Stimulated activated naive CD4-positive, alpha-beta T cell treated with Interleukin-2 at 50 U/mL for 16 hours (primary cell): ENCODE measurements around the gene ATP11A.

Experiments used
- DNase-seq: peaks from one replicate; lab custom pipeline; 2025; lab: John Stamatoyannopoulos, UW

The ATP11A gene

GRCh38 chr13:112821340-112822055 lies 131.7 kb downstream of the ATP11A start:
- no peak for DNase-seq

- DNase-seq: no peak
Measured at GRCh38 chr13:112822851-112823250, 133.0 kb downstream of the ATP11A start.

DNA sequence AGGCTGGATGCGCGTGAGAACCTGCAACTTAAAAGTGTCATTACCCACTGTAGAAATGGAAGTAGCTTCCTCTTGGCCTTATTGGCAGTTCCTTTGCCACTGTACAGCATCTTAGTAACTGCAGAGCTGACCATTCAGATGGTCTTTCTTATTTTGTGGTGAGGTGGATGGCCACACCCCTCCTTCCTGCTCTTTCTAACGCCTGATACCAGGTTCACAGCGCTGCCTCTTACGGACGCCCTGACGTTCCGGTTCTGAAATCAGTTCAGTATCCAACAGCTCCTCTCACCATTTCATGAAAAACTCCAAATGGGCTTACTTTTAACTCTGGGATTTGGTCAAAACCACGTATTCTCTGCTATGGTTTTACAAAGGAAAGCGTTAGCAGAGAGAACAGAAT lies 134.6 kb downstream of the ATP11A start:
- DNase-seq: no peak

GRCh38 chr13:112825071-112825470 lies 135.2 kb downstream of the ATP11A start:
- no peak for DNase-seq

DNA sequence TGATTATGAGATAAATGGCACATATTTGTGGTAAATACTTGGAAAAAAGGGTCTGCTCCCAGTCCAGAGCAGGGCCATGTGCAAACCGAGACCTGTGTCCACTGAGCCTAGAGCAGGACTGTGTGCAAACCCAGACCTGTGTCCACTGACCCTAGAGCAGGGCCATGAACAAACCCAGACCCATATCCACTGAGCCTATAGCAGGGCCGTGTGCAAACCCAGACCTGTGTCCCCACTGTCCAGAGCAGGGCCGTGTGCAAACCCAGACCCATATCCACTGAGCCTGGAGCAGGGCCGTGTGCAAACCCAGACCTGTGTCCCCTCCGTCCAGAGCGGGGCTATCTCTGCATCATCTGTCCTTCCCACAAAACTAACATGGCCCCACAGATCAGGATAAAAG lies 136.0 kb downstream of the ATP11A start:
- DNase-seq: no peak

DNA sequence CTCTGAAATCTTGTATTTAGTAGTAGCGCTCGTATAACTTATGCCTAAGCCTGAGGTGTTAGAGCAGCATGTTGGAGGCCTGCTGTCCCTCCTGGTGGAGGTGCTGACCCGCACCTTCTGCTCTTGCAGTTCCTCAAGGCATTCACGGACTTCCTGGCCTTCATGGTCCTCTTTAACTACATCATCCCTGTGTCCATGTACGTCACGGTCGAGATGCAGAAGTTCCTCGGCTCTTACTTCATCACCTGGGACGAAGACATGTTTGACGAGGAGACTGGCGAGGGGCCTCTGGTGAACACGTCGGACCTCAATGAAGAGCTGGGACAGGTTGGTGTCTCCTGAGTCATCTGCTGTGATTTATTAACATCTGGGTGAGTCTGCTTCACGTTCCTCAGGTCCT lies 136.7 kb downstream of the ATP11A start:
- DNase-seq: no peak

DNA sequence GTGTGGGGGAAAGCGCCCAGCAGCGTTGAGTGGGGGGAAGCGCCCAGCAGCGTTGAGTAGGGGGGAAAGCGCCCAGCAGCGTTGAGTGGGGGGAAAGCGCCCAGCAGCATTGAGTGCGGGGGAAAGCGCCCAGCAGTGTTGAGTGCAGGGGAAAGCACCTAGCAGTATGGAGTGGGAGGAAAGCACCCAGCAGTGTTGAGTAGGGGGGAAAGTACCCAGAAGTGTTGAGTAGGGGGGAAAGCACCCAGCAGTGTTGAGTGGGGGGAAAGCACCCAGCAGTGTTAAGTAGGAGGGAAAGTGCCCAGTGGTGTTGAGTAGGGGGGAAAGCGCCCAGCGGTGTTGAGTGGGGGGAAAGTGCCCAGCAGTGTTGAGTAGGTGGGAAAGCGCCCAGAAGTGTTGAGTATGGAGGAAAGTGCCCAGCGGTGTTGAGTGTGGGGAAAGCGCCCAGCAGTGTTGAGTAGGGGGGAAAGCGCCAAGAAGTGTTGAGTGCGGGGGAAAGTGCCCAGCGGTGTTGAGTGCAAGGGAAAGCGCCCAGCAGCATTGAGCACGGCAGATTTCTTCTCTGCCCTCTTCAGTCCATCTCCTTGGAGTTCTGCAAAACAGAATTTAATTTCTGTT lies 138.4 kb downstream of the ATP11A start:
- DNase-seq: no peak

GRCh38 chr13:112828756-112829155 lies 138.9 kb downstream of the ATP11A start:
- no peak for DNase-seq

GRCh38 chr13:112831196-112831595 lies 141.4 kb downstream of the ATP11A start:
- DNase-seq: no peak

DNA sequence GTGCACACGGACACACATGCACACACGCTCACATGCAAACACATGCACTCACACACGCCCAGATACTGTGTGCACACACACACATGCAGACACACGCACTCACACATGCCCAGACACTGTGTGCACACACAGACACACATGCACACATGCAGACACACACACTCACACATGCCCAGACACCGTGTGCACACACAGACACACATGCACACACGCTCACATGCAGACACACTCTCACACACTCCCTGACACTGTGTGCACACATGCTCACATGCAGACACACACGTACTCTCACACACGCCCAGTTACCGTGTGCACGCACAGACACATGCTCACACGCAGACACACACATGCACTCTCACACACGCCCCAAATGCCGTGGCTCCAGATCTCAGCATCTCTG lies 142.0 kb downstream of the ATP11A start:
- DNase-seq: no peak

GRCh38 chr13:112832811-112833210 lies 143.0 kb downstream of the ATP11A start:
- no peak for DNase-seq

DNA sequence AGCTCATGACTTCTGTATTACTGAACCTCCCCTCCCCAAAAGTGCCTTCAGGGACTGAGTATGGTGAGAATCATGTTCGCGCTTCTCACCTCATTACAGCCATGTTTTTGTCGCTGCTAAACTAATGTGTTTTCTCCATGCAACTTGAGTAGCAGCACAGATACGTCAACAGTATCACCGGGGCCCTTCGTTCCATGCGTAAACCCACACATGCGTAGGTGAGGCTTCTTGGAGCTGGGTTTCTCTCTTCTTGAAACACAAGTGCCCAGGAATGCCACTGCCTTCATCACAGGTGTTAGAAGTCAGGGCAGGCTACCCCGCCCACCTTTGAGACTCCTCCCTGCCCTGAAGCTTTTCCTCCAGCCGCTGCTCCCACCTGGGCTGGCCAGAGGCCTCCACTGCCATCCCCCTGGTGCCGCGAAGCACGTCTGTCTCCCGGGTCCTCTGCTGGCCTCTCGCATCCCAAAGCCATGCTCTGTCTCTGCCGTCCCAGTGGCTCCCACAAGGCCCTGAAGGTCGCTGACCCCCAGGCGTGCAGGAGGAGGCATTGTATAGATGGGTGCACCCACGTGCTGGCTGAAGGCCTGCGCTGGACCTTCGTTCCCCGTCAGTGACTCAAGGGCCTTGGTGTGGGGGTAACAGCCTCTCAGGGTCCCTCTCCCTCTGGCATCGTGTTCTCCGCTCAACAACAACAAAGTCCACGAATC lies 143.9 kb downstream of the ATP11A start:
- no peak for DNase-seq

DNA sequence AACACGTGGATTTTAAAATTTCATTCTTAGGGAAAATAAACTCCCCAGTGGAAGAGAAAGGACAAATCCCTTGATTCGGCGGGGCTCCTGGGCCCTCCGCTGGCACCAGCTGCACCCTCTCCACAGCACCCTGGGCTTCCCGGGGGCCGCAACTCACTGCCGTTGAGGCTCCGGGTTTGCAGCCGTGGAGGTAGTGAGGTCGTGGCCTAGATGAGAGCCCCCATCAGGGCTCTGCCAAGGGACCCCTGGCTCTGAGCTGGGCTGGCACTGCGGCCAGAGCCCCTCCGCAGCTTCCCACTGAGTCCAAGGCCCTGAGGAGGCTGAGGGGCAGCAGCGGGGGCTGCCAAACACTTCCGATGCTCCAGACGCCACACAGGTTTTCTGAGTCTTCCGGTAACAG lies 145.5 kb downstream of the ATP11A start:
- DNase-seq: no peak

DNA sequence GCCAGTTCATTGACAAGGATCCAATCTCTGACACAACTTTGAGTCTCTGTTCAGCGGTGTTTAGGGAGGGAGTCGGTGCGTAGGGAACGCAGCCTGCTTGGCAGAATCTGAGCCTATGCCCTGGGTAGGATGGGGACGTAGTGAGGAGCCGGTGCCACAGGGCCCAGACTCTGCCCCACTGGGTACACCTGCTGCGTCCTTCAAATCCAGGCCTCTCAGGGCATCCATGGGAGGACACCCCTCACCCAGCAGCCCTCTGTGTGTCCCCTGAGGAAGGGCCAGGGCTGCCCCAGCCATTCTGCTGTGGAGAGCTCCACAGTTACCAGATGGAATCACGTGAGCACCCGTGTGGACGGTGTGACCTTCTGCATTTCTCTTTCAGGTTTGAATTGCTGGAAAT lies 146.0 kb downstream of the ATP11A start:
- no peak for DNase-seq

- no peak for DNase-seq
Measured at GRCh38 chr13:112836940-112837339, 147.1 kb downstream of the ATP11A start.

- no peak for DNase-seq
Measured at GRCh38 chr13:112837371-112838037, 147.7 kb downstream of the ATP11A start.

DNA sequence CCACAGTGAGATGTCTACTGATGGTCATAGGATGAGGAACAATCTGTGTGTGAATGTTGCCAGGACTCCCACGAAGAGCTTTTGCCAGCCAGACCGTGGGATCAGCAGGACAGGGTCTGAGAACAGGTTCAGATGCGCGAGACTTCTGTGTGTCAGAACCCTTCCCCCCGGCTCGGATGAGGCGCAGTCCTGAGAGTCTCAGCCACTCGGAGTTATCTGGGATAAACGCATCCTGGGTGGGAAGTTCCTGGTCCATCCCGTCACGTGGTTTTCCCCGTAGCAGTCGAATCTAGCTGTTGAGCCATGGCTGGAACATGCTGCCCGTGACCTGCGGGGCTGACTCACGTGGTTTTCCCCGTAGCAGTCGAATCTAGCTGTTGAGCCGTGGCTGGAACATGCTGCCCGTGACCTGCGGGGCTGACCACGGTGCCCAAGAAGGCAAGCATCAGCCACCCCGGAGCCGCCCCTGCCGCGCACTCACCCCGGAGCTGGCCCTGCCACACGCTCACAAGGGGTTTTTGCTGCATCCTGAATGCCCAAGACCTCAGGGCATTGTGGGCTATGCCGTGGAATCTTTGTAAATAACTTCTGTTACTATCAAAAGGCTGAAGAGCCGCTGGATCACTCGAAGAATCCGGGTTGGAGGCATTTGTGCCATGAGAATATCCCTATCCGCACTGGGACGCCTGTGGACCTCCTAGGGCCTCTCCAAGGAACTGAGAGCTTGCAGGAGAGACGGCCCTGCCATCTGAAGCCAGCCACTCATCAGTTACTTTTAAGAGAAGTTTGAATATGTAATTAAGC lies 148.4 kb downstream of the ATP11A start:
- no peak for DNase-seq

DNA sequence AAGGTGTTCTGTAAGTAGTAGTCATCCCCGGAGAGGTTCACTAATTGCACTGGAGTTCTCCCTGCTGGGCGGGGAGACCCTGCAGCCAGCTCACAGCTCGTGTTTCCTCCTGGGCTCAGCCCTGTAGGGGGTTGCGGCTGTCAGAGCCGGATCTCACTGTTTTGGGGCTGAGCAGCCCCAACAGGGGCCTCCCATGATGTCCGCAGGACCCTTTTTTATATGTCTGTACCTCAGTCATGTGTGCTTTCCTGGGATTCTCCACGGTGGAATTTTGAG lies 148.9 kb downstream of the ATP11A start:
- no peak for DNase-seq

- no peak for DNase-seq
Measured at GRCh38 chr13:112839356-112840105, 149.7 kb downstream of the ATP11A start.

DNA sequence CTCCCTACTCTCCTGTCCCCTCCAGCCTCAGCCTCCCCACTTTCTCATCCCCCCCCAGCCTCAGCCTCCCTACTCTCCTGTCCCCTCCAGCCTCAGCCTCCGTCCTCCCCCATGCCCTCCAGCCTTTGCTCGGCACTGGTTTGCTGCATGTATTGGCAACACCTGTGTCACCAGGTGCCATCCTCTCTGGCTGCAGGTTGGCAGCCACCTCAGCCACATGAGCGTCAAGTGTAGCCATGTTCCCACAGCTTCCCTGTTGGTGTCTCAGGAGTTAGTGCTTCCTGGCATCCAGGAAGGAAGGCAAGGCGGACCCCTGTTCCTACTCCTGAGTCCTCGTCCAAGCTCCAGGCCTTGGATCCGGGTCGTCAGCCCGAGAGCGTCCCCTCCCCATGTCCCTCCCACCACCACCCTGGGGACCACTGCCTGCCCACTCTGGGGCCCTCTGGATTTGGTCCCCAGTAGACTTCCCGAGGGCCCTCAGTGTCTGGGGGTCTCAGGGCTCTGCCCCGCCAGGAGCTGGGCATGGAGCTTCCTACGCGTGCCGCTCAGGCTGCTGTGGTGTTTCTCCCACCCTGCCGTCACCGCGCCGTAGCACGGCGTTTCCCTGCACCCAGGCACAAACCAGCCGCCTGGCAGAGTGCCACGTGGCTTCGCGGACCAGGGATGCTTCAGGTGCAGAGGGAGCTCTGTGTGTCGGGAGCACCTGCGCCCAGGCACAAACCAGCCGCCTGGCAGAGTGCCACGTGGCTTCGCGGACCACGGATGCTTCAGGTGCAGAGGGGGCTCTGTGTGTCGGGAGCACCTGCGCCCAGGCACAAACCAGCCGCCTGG lies 150.8 kb downstream of the ATP11A start:
- no peak for DNase-seq
